Left cardiac atrium (tissue), 4 donors: ENCODE results near the gene SCYGR1. TPM values are rescaled to one million over a fixed set of nuclear protein-coding genes. Genes with fewer than 3 reads are reported as not detected.
A peak's percentile ranks its signal among the peaks of the same experiment; 100 is the strongest.
"Not testable (repeated sequence)": the region's sequence is repeated elsewhere in the genome, so short reads cannot be mapped to it uniquely, and the experiment has no call there.

Experiments used
- ATAC-seq, 2 donors: fragments of 200-7000 bp; cut with Tn5 transposase; one replicate each; pipeline ENCODE4 v1.9.1; 2020; ENCODE audit warnings: mild to moderate bottlenecking in 2 of 2, moderate library complexity in 2 of 2
- DNase-seq: peaks from one replicate; pipeline ENCODE4 v3.0.0-alpha.2; 2020
- intact Hi-C, 2 donors: fragments of 100-400 bp; cut with DNase I; formaldehyde crosslinking; loops; one replicate each; pipeline versions ENCODE4 v1.14.1 to v1.15.1; 2022 to 2023
- total RNA-seq, 2 donors: library from RNA; stranded (reverse); fragmentation: NEBNext Ultra II Directional; extraction: Animal tissue kit (Norgen Biotek cat#: 25700); gene quantifications; one replicate each; pipeline ENCODE4 v1.2.1, GENCODE V29; 2021
- donor health status: DM: no; HTN: yes; CAD: no.
- donor health status: DM: no; HTN: yes; CAD: no; lungs with severe emphysema.
- donor health status: DM: yes; HTN: yes; CAD: no.
- donor health status: Dilated cardiomyopathy.

Gene SCYGR1
- total RNA-seq, 2 donors from 2014 or later, result not detected

DNA sequence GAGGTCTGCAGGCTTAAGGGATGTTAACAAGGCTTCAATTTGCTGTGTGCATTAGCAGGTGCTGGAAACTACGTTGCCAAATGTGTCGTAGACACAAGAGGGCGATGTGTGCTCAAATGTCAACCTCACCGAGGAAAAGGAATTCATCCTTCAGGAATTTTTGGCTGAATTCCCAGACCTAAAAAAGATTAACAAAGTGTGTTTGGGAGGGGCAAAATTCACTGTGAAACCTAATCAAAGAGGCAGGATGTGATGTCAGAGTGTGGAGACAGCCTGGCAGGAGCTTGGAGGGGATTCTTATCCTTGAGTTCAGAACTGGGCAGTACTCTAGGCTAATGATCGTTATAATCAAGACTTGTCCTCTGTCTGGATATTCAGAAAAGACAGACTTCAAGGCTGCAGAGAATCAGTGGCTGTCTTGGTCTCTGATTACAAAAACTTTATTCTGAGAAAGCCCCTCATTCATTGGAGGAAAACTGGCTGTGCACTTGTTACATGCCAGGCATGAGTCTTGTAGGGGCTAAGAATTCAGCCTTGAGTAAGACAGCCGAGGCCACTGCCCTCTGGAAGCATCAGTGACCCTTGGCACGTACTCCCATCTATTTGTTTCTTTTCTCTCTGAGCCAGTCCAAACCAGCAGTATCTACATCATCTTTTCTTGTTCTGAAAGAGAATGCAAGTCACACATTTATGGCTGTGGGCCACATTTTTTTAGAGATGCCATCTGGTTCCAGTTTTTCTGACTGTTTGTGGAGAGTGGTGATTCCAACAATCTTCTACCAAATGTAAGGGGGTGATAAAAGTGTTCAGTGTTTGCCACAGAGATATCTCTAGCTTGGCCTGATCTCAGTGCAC, 18.7 kb upstream of the SCYGR1 start:
- DNase-seq, result peak; percentile 54

DNA sequence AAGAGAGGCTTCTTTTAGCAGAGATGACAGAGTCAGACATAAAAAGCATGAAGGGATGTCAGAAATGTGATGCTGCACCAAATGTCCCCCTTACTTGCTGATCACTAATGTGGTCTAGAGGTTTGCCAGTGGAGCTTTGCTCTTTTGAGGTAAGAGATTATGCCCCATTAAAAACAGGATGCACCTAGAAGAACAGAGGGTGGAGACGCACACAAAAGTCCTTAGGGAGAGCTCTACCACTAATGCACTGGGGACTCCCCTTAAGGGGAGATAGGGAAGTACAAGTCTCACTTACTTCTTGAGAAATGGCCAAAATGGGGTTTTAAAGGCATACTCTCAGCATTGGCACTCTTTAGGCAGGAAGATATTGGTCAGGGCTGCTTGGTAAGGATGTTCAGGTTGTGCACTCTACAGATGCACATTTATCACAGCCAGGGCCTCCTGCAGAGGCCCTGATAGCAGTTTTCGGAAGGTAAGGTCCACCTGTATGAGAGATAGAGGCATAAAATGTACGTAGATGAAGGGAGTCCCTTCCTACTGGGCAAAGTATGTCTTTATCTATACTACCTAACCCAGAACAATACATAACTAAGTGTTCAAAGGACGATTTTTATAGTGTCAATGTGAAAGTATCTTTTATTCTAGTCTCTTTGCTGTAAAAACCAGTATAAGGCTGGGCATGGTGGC, 17.0 kb upstream of the SCYGR1 start:
- no peak for DNase-seq
- intact Hi-C loops, result loop anchor here (5.0 to 10.0 kb wide), 2 partner anchors 70 to 363 kb away; partner anchors contain the start of gene AGFG1 (in 1 of the 2)

More for the DNA sequence above, 18.7 kb upstream of the SCYGR1 start:
- peak; percentile 88 to 90 for ATAC-seq
- intact Hi-C loops, result loop anchor here (2.0 to 10.0 kb wide), 3 partner anchors 68 to 361 kb away; partner anchors contain the start of gene AGFG1 (in 1 of the 2)

DNA sequence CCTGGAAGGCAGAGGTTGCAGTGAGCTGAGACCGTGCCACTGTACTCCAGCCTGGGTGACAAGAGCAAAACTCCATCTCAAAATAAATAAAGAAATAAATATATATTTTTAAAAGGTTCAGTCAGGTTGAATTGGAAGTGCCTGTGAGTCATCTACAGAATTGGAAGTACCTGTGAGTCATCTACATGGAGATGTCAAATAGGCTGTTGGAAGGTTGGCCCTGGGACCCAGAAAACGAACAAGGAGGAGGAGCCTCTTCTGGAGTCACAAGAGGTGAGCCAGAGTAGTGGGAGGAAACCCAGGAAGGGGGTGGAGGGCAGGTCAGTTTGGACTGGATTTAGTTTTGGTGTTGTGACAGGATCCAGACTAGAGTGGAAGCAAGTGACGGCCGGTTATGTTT, 15.2 kb upstream of the SCYGR1 start:
- ATAC-seq (no peak), DNase-seq (no peak)
- intact Hi-C loops, result loop anchor here in 1 of 2 donors (10.0 kb wide), 1 partner anchor 72 kb away; the partner anchor contains the start of gene AGFG1

More for the DNA sequence above, 17.0 kb upstream of the SCYGR1 start:
- no peak for ATAC-seq

DNA sequence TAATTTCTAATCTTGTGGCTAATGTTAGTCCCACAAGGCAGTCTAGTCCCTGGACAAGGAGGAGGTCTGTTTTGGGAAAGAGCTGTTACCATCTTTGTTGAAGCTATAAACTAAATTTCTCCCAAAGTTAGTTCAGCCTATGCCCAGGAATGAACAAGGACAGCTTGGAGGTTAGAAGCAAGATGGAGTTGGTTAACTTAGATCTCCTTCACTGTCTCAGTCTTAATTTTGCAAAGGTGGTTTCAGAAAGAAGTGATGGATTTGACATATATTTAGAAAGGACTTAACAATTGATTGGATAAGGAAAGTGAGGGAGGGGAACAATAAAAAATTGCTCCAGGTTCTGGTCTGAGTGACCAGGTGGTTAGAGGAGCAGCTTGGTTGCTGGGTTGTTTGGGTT, 14.6 kb upstream of the SCYGR1 start:
- ATAC-seq (no peak), DNase-seq (no peak)
- intact Hi-C loops, result loop anchor here in 1 of 2 donors (10.0 kb wide), 1 partner anchor 72 kb away; the partner anchor contains the start of gene AGFG1

GRCh38 chr2:227401550-227401949, 13.8 kb upstream of the SCYGR1 start:
- ATAC-seq, result no peak
- intact Hi-C loops, result loop anchor here in 1 of 2 donors (10.0 kb wide), 1 partner anchor 73 kb away; the partner anchor contains the start of gene AGFG1

GRCh38 chr2:227398684-227399670, 11.2 kb upstream of the SCYGR1 start:
- intact Hi-C loops, result no loop called here
- ATAC-seq, result no peak
- DNase-seq, result no peak

More at GRCh38 chr2:227401550-227401949, 13.8 kb upstream of the SCYGR1 start:
- no peak for DNase-seq

DNA sequence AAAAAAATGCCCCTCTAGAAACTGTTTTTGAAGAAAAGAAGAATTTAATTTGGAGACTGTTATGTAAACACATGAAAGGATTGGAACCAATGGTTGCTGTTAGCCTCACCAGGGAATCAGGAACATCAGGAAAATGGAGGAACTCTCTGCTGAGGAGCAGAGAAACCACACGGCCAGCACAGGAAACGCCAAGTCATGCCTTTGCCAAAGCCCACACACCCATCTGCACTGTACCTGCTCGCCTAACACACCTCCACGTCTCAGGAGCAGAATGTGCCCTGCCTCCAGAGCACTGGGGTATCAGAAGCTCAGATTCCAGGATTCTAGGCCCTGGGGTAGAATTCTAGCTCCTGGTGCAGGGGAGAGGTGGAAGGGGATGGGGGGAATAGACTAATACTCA, 9.8 kb upstream of the SCYGR1 start:
- no peak for ATAC-seq
- intact Hi-C loops, result no loop called here
- no peak for DNase-seq

- intact Hi-C loops, result no loop called here
- DNase-seq, result no peak
- ATAC-seq, result no peak
Measured at GRCh38 chr2:227395556-227395955, 7.8 kb upstream of the SCYGR1 start.

DNA sequence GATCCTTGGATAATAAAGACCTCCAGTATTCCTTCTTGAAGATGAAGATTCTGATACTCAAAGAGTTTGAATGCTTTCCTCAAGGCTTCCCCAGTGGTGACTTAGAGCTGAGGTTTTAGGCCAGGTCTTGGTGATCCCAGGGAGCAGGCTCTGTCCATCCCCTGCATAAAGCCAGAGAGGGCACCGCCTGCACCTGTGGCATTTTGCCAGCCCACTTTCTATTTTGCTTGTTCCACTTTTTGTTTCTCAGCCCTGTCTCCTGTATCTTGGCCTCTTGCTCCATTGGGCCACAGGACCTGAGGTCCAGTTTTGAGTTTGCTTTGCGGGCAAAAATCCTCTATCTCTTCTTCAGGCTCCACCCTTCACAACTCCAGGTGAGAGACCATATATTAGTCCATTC, 6.7 kb upstream of the SCYGR1 start:
- no peak for DNase-seq
- no peak for ATAC-seq
- intact Hi-C loops, result no loop called here

GRCh38 chr2:227390468-227391256, 2.9 kb upstream of the SCYGR1 start:
- intact Hi-C loops, result no loop called here
- ATAC-seq (no peak), DNase-seq (no peak)

- DNase-seq (no peak), ATAC-seq (no peak)
- intact Hi-C loops, result no loop called here
Measured at GRCh38 chr2:227389661-227390060, 1.9 kb upstream of the SCYGR1 start.

- DNase-seq (no peak), ATAC-seq (no peak)
- intact Hi-C loops, result no loop called here
Measured at GRCh38 chr2:227389231-227389630, 1.5 kb upstream of the SCYGR1 start.

GRCh38 chr2:227388537-227389011, 825 bp upstream of the SCYGR1 start:
- no peak for ATAC-seq
- intact Hi-C loops, result no loop called here
- DNase-seq, result no peak

DNA sequence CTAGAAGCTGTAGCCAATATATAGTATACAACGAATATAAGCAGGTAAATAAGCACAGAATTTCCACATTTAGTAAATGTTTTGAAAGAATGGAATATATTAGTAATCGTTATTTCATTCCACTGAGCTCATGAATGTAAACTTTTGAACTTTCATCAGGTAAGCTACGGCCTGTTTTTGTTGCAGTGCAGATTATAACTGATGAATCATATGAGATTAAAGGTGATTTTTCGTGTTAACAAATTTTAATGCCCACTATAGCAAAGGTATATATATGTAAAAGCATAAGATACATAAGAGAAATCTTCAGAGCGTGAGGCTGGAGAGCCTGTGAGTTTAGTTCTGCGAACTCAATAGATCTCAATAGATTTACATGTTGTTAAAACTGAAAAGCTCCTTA, 1.1 kb downstream of the SCYGR1 start:
- no peak for DNase-seq
- no peak for ATAC-seq
- intact Hi-C loops, result no loop called here

- intact Hi-C loops, result no loop called here
- ATAC-seq (no peak), DNase-seq (no peak)
Measured at GRCh38 chr2:227383686-227384085, 4.1 kb downstream of the SCYGR1 start.

DNA sequence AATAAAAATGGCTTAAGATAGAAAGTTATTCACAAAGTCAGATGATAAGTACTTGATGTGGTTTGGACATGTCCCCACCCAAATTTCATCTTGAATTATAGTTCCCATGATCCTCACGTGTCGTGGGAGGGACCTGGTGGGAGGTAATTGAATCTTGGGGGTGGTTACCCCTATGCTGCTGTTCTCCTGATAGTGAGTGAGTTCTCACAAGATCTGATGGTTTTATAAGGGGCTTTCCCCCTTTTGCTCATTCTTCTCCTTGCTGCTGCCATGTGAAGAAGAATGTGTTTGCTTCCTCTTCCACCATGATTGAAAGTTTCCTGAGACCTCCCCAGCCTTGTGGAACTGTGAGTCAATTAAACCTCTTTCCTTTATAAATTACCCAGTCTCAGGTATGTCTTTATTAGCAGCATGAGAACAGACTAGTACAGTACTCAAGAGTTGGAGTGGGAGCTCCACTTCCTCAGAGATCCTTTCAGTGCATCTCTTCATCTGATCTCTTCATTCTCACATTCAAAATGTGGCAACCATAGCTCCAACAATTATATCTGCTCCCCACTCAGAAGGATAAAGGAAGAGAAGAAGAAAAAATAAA, 5.4 kb downstream of the SCYGR1 start:
- intact Hi-C loops, ATAC-seq, DNase-seq: not testable (repeated sequence)

GRCh38 chr2:227379095-227379494, 8.7 kb downstream of the SCYGR1 start, which contains the start of gene TM4SF20:
TM4SF20 (minus strand) TSS chr2:227379306; CDS start chr2:227379268, 38 bp downstream.
- ATAC-seq (no peak), DNase-seq (no peak)
- intact Hi-C loops, result no loop called here
